SKM-1 (cell line): ENCODE results near the gene RNF207.

Experiments
- DNase-seq: peaks from one replicate; lab custom pipeline; 2025; ENCODE audit not compliant: unreplicated experiment; lab: John Stamatoyannopoulos, UW

The RNF207 gene

DNA sequence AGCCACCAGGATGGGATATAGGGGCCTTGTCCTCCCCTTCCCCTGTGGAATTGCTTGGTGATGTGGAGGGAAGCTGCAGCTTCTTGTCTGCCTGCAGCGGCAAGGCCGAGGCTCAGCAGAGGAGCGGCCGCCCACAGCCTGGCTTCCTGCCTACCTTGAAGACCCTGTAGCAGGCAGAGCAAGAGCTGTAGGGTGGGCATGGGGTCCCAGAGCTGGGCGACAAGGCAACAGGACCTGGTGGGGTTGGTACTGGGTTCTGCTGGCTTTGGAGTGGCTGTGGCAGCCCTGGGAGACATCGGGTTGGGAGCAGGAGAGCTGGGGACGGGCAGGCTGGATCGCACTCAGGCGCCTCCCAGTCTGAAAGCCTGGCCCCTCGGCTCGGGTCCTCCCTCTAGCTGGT is 60.7 kb downstream of the RNF207 start:
- DNase-seq = no peak

DNA sequence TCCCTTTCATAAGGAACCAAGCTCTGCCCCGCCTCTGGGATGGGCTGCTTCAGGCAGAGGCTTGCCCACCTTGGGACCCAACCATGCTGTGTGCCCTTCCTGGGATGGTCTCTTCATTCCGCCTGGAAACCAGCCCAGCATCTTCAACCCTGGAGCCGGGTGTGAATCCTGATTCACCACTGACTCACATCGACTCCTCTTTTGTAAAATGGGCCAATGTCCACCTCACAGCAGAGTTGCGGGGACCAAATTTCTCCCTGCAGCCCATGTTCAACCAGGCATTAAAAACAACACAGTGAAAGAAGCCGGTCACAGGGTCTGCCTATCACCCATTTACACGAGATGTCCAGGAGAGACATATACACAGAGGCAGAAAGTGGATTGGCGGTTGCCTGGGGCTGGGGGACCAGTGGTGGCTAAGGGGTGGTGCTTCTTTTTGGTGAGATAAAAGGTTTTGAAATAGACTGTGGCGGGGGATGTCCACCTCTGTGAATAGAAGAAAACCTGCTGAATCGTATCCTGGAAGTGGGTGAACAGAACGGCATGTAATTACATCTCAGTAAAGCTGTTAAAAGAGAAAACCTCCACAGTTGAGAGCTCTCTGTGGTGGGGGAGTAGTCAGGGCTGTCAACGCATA is 61.9 kb downstream of the RNF207 start:
- no peak for DNase-seq

DNA sequence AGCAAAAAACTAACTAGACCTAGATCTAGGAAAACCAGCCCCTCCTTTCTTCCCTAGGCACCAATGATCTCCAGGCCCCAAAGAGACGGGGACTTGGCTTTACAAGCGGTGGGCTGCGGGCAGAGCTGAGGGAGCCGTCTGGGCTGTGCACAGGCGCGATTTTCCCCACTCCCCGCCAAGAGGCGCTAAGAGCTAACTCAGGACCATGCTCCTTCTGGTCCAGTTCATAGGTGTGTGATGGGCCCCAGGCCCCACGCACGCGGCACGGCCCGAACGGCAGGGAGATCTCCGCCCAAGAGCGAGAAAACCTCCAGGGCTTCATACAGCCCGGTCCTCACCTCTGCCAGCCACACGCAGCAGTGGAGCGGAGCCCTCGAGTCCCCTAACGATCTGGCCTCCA is 62.5 kb downstream of the RNF207 start:
- no peak for DNase-seq

DNA sequence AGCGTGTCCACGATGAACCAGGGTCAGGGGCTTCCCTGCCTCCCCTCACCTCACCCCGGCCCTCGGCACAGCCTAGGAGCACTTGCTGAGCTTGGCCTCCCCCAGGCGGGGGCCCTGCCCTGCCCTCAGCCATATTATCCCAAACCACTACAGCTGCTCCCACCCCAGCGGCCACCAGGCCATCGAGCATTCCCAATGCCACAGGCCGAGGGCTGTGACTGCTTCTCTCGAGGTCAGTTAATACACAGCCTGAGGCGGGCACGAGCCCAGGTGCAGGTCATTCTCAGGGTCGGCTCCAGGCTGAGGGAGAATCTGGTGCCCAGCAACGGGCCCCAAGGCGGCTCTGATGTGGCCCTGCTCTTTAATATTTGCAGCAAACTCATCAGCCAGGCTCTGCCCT is 63.4 kb downstream of the RNF207 start:
- no peak for DNase-seq

DNA sequence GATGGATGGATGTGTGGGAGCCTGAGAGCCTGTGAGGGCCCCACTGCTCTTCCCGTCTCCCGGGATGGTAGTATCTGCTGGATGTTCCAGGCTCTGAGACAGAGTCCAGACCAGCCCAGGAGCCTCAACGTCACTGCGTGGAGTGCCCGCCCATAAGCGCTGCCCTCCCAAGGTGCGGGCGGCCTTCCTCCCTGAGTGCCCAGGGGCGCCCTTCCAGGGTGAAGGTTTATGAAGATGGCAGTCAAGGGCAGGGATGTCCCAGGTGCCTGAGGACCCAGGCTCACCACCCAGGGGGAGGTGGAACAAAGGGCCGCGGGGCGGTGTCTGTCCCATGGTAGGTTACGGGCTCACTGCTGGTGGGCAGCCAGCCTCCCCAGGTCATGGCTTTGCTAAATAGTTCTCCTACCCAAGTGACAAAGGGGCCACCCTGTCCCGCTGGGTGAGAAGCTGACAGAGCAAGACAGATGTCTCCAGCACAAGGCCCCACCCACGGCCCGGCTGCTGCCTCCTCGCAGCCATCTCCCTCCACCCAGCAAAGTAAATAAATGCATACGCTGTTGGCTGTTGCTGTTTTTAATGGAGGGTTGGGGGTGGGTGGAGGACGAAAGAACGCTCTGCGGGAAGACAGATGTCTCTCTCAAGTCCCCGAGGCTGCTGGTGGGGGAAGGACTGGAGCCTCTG is 63.9 kb downstream of the RNF207 start:
- DNase-seq = no peak

DNA sequence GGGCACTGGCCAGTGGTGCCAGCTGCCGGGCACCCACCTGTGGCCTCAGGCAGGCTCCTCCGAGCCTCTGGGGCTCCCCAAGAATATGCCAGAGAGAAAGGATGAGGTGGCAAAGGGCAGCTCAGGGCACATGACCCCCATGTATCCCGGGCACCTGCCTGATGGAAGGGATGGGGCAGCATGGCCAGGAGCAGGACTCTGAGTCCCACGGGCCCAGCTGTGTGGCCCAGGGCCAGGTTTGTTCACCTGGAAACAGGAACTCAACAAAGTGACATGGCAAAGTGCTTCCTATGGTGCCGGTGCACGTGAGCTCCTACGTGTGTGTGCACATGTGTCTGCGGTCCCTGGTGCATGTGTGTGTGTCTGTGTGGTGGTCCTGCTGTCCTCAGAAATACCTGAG is 64.5 kb downstream of the RNF207 start:
- DNase-seq = no peak
